Suprapubic skin (tissue), 3 donors: ENCODE results near the gene LSM2.

Experiments used
- CTCF ChIP-seq, 2 donors: fragments of 200-600 bp in 1 of 2; fragments of 450-650 bp in 1 of 2; sonication (generic) in 1 of 2; IDR thresholded peaks; one replicate each; pipeline ENCODE4 v1.5.1; 2016 to 2019; ENCODE audit warnings: antibody characterized with exemption in 2 of 2, mild to moderate bottlenecking in 1 of 2, moderate library complexity in 1 of 2
- POLR2A ChIP-seq, 2 donors: fragments of 450-650 bp; IDR thresholded peaks; one replicate each; pipeline ENCODE4 v1.6.1; 2017; ENCODE audit warnings: antibody characterized with exemption in 2 of 2, mild to moderate bottlenecking in 2 of 2, moderate library complexity in 2 of 2

GRCh38 chr6:31838968-31839367 is 32.2 kb upstream of the LSM2 start:
- no peak for TF ChIP-seq CTCF (IDR thresholded peaks at IDR 0.05)
- no peak for TF ChIP-seq POLR2A (IDR thresholded peaks at IDR 0.05)
